H54 (cell line): ENCODE measurements around the gene PNPLA7.
A peak's percentile ranks its signal among the peaks of the same experiment; 100 is the strongest.
"Not testable (repeated sequence)": the region's sequence is repeated elsewhere in the genome, so short reads cannot be mapped to it uniquely, and the experiment has no call there.

Experiments used
- DNase-seq: peaks from one replicate; pipeline ENCODE4 v3.0.0; 2011; ENCODE audit warnings: low spot score, mixed read lengths; ENCODE audit not compliant: insufficient read length
- FAIRE-seq: peaks from 3 replicates; lab custom pipeline; 2011; peaks lifted over from hg19 to GRCh38; lab: Jason Lieb, UNC
- POLR2A ChIP-seq: IDR thresholded peaks from 2 replicates; pipeline ENCODE4 v1.6.1; 2011; ENCODE audit warnings: low read depth, mild to moderate bottlenecking, low read length

The PNPLA7 gene

GRCh38 chr9:137550231-137550621 is at the start of gene PNPLA7:
TSS of gene PNPLA7 (minus strand) at chr9:137550402. CDS start at chr9:137550197, 205 bp downstream.
- TF ChIP-seq POLR2A = peak; percentile 26; the same call in 1 of the 2 replicates
- FAIRE-seq = no peak
- peak; percentile 98 for DNase-seq

DNA sequence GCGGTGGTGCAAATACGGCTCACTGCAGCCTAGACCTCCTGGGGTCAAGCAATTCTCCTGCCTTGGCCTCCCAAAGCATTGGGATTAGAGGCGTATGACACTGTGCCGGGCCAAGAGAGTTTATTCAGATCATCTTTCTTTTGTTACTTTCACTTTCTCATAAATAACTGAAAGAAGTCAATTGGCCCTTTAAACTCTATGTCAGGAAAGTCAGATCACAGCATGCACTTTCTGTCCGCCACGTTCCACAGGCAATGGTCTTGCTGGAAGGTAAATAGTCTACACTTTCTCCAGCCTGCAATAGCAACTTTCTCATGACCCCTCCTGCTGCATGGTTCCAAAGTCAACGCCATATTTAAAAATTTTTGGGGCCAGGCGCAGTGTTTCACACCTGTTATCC is 48.7 kb upstream of the PNPLA7 start:
- no peak for FAIRE-seq
- TF ChIP-seq POLR2A = no peak
- no peak for DNase-seq

DNA sequence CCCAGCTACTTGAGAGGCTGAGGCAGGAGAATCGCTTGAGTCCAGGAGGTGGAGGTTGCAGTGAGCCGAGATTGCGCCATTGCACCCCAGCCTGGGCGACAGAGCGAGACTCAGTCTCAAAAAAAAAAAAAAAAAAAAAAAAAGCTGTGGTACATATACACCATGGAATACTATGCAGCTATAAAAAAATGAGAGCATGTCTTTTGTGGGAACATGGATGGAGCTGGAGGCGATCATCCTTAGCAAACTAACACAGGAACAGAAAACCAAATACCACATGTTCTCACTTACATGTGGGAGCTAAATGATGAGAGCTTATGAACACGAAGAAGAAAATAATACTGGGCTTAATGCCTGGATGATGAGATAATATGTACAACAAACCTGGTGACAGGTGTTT is 46.4 kb upstream of the PNPLA7 start:
- not testable (repeated sequence) for DNase-seq, FAIRE-seq

DNA sequence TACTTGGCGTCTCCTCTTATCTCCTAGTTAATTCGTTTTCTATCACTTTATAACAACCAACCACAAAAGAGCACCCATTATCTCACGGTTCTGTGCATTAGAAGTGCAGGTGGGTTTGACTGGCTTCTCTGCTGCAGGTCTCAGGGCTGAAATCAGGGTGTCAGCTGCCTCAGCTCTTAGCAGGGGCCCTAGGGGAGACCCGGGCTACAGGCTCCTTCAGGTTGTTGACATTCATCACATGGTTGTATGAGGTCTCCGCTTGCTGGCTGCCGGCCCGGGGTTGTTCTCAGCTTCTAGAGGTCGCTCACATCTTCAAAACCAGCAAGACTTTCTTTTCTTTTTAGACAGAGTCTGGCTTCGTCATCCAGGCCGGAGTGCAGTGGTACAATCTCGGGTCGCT is 43.0 kb upstream of the PNPLA7 start:
- no peak for DNase-seq
- no peak for FAIRE-seq
- TF ChIP-seq POLR2A = no peak

- FAIRE-seq (no peak), DNase-seq (no peak)
- TF ChIP-seq POLR2A = no peak
These were observed 42.6 kb upstream of the PNPLA7 start for GRCh38 chr9:137592767-137593166.

DNA sequence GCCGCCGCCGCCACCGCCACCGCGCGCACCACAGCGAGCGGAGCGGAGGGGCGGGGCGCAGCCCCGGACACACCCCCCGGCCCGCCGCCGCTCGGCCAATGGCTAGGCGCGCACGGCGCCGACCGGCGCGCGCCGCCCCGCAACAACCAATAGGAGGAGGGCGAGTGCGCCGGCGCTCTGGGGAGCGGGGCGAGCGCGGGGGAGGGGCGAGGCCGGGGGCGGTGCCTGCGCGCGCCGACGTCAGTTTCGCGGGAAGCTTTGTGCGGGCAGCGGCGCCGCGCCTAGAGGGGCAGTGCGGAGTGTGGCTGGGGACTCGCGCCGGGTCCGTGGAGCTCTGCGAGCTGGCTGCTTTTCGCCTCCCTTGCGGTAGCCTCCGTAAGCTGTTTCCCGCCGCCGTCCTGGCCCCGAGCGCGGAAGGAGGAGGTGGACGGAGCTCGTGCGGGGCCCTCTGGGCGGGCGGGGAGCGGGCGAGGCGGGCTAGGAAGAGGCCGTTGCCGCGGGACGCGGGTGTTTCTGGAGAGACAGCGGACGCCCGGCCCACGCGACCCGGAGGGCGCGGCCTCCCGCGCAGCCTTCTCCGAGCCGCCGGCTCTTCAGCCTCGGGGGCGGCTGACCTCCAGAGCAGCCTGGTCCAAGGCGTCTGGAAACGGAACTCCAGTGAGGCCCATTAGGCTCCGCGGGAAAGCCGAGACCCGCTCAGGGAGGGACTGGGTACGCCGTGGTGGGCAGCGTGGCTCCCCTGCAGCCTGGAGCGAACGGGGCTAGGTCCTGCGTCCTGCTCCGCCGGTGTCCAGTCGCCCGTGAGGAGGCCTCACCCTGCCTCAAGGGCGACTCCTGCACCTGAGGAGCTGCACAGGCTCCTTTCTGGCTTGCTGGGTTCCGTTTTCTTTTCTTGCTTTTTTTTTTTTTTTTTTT is 40.5 kb upstream of the PNPLA7 start, which contains the start of gene ZMYND19:
Gene ZMYND19 (minus strand): TSS at position 44 of the 915 bp plus-strand sequence. CDS start 249 bp downstream, outside the sequence.
- TF ChIP-seq POLR2A = peak; percentile 76
- peak; percentile 98 for DNase-seq
- FAIRE-seq = no peak

DNA sequence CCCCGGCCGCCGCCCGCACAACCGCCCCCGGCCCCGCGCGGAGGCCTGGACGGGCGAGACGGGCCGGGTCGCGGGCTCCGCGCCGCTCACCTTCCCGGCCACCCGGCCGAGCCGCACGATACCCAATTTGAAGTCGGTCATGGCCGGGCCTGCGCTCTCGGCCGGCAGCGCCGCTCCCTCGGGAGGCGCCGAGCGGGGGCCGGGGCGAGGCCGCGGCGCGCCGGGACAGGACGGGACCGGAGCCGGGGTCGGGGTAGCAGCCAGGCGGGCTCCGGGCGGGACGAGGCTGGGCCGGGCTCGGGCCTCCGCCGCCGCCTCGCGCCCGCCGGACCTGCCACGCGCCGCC is 39.9 kb upstream of the PNPLA7 start:
- no peak for TF ChIP-seq POLR2A
- no peak for FAIRE-seq
- DNase-seq = no peak

GRCh38 chr9:137589441-137590122 is 39.4 kb upstream of the PNPLA7 start:
- DNase-seq (no peak), FAIRE-seq (no peak)
- no peak for TF ChIP-seq POLR2A

- FAIRE-seq (no peak), DNase-seq (no peak)
- TF ChIP-seq POLR2A = no peak
These were observed 38.7 kb upstream of the PNPLA7 start for GRCh38 chr9:137588891-137589290.

DNA sequence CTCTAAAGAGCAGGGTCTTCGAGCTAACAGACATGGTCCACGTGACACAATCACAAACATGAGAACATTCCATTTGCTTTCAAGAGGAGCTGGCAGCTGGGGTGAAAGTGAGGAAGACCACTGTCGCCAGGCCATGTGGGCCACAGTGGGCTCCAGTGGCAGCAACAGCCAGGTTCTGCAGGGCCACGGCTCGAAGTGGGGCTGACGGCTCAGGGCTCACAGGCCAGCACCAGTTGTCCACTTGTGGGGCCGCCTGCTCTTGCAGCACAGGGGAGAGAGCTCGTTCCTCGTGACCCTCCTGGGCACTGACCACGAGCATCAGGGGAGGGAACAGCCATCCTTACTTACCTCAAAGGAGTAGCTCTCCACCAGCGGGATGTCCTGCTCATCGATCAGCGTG is 38.1 kb upstream of the PNPLA7 start:
- DNase-seq (no peak), FAIRE-seq (no peak)
- no peak for TF ChIP-seq POLR2A

DNA sequence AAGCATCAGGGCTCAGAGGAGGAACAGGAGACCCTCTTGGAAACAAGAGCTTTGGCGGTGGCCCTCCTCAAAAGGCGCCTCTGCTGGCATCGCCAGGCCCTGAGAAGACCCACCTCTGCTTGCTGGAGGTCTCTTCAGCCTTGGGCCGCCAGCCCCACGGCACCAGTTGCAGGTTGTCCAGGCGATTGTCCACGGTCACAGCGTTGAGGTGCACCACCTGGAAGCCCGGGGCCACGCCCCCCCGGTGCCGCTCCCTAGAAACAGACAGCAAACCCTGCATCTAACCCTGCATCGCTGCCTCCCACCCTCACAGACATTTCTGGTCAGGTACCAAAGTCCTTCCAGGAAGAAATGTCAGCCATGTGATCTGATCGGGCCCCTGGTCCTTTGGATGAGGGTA is 36.7 kb upstream of the PNPLA7 start:
- TF ChIP-seq POLR2A = no peak
- FAIRE-seq (no peak), DNase-seq (no peak)

DNA sequence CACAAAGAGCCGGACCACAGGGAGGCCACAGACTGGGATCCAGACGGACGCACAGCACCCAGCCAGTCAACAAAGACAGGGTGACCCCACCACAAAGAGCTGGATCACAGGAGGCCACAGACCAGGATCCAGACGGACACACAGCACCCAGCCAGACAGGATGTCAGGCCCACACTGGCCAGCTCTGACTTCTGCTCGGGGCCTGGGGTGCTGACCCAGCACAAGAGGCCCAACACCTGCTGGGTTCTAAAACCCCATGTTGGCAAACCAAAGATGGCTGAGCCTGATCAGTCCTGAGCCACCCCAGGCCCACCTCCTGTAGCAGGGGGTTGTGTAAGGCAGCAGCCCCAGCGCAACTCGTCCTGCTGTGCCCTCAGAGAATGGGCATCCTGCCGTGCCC is 33.8 kb upstream of the PNPLA7 start:
- TF ChIP-seq POLR2A = no peak
- DNase-seq (no peak), FAIRE-seq (no peak)

DNA sequence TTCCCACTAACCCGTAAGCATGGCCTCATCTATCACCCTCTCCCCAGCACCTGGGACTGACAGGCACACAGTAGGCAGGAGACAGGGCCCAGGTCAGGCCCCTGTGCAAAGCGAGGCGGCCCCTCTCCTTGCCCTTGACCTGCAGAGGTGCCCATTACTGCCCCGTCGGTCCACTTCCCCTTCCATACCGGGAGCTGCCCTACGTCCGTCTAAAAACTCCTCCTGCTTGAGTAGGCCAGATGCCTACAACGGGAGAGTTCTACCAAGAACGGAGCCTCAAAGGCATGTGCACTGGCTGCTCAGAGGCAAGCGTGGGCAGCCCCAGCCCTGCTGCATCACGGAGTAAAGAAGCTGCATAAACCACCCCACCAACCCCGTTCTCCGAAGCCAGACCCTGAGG is 33.1 kb upstream of the PNPLA7 start:
- no peak for TF ChIP-seq POLR2A
- no peak for DNase-seq
- FAIRE-seq = no peak

GRCh38 chr9:137582286-137582860 is 32.2 kb upstream of the PNPLA7 start:
- DNase-seq = peak; percentile 51
- TF ChIP-seq POLR2A = no peak

More at GRCh38 chr9:137582286-137582860, 32.2 kb upstream of the PNPLA7 start:
- no peak for FAIRE-seq
